KBM-7 (cell line): ENCODE results near the gene ERO1B.
A peak's percentile ranks its signal among the peaks of the same experiment; 100 is the strongest.

Experiments used
- DNase-seq: peaks from one replicate; pipeline ENCODE4 v3.0.0-alpha.2; 2015
- in situ Hi-C: fragments of 300-500 bp; cut with MboI; formaldehyde crosslinking; loops from 2 replicates; pipeline ENCODE4 v1.14.3; 2020; ENCODE audit warnings: low sequenced_read_pairs, low pct_unique_long_range_greater_than_20kb, mixed read lengths

ERO1B gene

DNA sequence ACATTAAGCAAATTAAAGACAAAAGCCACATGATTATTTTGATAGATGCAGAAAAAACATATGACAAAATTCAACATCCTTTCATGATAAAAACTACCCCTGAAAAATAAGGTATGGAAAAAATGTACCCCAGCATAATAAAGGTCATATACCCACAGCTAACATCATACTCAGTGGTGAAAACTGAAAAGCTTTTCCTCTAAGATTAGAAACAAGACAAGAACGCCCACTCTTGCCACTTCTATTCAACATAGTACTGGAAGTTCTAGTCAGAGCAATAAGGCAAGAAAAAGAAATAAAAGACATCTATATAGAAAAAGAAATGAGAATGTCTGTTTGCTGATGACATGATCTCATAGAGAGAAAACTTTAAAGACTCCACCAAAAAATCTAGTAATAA, 20.7 kb downstream of the ERO1B start:
- in situ Hi-C loops: no loop called here

DNA sequence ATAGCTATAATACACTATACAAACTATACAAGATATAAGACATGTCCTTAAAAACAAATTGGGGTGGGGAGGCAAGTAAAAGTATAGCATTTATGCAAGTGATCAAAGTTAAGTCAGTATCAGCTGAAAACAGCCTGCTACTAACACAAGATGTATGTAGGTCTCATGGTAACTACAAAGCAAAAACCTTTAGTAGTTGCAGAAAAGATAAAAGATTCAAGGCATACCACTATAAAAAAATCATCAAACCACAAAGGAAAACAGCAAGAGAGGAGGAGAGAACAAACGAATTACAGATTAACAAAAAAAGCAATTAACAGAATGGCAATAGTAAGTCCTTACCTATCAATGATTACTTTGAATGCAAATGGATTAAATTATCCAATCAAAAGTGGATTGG, 22.7 kb downstream of the ERO1B start:
- DNase-seq: no peak
- in situ Hi-C loops: no loop called here

More for the DNA sequence above, 20.7 kb downstream of the ERO1B start:
- no peak for DNase-seq

DNA sequence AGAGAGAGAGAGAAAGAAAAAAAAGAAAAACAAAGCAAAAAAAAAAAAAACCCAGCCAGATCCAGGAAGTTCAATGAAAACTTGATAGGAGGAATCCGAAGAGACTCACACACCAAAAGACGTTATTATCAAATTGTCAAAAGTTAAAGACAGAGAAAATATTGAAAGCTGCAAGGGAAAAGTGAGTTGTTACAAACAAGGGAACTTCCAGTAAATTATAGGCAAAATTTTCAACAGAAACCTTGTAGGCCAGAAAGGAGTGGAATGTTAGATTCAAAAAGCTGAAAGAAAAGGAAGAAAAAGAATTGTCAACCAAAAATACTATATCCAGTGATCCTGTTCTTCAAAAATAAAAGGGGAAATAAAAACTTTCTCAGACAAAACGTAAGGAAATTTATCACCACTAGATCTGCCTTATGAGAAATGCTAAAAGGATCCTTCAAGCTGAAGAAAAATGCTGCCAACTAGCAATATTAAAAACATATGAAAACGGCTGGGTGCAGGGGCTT, 23.6 kb downstream of the ERO1B start:
- DNase-seq: peak; percentile 16

DNA sequence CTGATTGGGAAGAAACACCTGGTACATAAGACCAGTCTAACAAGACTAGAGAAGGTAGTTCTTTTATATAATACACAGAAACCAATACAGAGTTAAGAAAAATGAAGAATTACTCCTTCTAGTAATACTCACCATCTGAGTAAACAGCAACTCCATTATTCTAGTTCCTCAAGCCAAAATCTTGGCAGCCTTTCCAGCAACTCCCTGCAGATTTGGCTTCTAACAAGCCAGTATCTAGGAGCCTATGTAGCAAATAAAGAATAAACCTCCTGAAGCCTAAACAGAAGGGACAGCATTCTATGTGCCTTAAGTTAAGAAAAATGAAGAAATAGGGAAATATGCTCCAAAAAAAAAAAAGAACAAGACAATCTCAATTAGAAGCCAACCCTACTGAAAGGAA, 24.5 kb downstream of the ERO1B start:
- in situ Hi-C loops: no loop called here
- DNase-seq: no peak

More for the DNA sequence above, 23.6 kb downstream of the ERO1B start:
- in situ Hi-C loops: no loop called here

- in situ Hi-C loops: no loop called here
- peak; percentile 11 for DNase-seq
Observed at GRCh38 chr1:236253918-236254637, 27.7 kb downstream of the ERO1B start.

GRCh38 chr1:236253119-236253518, 28.6 kb downstream of the ERO1B start:
- in situ Hi-C loops: no loop called here
- no peak for DNase-seq

GRCh38 chr1:236251587-236251986, 30.2 kb downstream of the ERO1B start:
- in situ Hi-C loops: no loop called here
- DNase-seq: no peak

GRCh38 chr1:236247286-236247685, 34.5 kb downstream of the ERO1B start:
- DNase-seq: no peak
- in situ Hi-C loops: no loop called here

DNA sequence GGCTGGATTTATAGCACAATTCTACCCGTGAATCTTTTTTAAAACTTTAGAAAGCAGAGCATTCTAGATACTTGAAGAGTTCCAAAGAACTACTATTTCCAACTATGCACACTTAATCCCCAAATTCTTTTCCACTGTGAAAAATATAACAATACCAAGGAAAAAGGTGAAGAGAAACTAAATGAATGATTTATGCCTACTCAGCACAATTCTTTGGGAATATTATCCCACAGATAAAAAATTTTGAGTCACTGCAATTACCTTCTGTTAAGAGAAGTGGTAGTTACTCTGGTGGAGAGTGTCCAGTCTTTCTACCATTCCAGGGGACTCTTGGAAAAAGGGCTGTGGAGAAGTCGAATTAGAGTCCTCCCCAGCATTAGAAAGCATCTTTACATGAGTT, 39.2 kb downstream of the ERO1B start:
- in situ Hi-C loops: no loop called here
- DNase-seq: no peak

- DNase-seq: no peak
- in situ Hi-C loops: no loop called here
Observed at GRCh38 chr1:236240675-236241074, 41.1 kb downstream of the ERO1B start.

DNA sequence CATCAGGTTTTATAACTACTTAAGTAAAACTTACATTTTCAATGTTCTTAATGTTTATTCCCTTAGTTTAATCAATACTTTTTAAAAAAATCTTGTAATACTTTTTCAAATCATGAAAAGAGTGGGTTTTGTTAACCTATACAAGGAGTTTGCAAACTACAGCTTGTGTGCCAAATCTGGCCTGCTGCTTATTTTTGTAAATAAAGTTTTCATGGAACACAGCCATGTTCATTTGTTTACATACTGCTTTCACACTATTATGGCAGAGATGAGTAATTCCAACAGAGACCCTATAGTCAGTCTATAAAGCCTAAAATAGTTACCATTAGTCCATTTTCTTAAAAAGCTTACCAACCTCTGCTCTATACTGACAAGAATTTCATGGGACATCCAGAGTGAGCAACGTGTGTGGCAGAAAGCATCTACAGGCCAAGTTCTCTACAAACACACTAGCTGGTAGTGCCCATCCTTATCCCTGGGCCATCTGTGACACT, 42.6 kb downstream of the ERO1B start:
- in situ Hi-C loops: no loop called here
- DNase-seq: no peak

DNA sequence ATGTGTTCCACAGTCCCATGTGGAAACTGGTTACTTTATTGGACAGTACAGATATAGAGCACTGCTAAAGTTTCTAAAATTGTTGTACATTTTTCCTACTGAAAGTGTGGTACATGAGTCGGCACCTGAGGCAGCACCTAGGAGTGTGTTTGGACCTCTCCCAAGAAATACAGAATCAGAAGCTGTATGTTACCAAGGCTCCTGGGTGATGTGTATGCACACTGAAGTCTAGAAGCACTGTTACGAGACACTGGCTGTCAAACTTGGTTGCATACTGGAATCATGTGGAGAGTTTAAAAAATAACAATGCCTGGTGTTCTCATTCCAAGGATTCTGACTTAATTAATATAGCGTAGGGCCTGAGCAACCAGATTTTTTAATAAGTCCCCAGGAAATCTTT, 46.6 kb downstream of the ERO1B start:
- no peak for DNase-seq
- in situ Hi-C loops: no loop called here

DNA sequence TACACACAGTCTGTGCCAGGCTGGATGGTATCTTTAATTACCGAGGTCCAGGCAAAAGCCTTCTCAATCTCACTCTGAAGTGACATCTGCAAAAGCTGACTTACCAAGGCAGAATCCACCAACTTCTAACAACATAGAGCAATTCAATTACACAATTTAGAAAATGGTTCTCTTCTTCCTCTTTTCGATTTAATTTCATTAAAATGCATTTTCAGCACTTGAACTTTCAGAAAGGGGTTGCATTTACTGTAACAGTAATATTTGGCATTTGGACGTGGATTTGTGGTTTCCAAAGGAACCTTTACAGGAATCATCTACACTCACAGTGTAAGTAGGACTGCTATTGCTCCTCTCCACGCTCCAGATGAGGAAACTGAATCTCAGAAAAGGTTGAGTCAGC, 53.3 kb downstream of the ERO1B start:
- no peak for DNase-seq
- in situ Hi-C loops: no loop called here

DNA sequence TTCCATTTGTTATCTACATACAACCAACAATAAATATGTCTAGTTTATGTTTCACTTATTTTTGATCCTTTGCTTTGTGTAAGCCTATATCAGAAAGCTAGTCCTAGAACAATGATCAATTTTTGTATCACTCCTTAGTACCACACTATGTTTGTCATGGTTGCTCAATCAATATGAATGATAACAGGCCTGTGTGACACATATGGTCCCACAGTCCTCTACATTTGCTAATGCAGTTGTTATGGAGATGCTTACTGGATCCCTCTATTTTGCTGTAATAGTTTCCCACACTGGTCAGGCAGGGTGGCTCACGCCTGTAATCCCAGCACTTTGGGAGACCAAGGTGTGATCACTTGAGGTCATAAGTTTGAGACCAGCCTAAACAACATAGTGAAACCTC, 59.1 kb downstream of the ERO1B start:
- in situ Hi-C loops: no loop called here
- no peak for DNase-seq

DNA sequence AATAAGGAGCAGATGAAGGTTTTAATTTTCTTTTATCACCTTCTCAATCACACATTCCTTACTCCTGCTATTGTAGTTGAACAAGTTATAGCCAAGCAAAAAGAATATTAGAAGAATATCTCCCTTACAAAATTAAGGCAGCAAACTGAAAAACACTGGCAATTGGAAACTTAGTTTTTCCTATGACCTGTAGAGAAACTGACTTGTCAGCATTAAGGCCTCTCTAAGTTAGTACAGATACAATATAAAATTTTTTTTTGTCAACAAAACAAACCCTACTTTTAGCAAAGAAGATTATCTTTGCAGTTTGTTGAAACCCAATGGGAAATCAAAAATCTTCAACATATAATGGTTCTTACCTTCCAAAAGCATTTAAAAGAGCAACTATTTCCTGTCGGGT, 61.3 kb downstream of the ERO1B start:
- DNase-seq: no peak
- in situ Hi-C loops: no loop called here

- in situ Hi-C loops: no loop called here
- no peak for DNase-seq
Observed at GRCh38 chr1:236214761-236215160, 67.0 kb downstream of the ERO1B start.

- DNase-seq: no peak
- in situ Hi-C loops: no loop called here
Observed at GRCh38 chr1:236213534-236213933, 68.2 kb downstream of the ERO1B start.

GRCh38 chr1:236211815-236212214, 69.9 kb downstream of the ERO1B start:
- in situ Hi-C loops: no loop called here
- DNase-seq: no peak

GRCh38 chr1:236209713-236210112, 72.0 kb downstream of the ERO1B start:
- DNase-seq: no peak
- in situ Hi-C loops: no loop called here

DNA sequence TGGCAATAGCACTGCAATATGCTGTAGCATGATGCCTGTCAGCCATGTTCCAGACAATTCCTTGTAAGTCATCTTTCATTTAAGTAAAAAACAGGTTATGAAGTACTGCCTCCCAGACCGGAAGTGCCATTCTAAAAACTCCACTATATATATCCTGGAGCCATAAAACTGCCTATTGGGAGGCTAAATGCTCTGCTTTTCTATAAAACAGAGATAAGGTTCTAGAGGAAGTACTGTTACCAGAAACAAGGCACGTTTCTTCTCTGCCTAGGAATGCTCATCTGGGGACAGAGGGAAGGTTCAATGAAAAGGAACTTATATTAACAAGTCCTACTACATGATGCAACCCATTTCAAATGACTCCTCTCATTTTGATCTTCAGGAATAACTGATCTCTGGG, 72.6 kb downstream of the ERO1B start:
- in situ Hi-C loops: no loop called here
- peak; percentile 17 for DNase-seq

DNA sequence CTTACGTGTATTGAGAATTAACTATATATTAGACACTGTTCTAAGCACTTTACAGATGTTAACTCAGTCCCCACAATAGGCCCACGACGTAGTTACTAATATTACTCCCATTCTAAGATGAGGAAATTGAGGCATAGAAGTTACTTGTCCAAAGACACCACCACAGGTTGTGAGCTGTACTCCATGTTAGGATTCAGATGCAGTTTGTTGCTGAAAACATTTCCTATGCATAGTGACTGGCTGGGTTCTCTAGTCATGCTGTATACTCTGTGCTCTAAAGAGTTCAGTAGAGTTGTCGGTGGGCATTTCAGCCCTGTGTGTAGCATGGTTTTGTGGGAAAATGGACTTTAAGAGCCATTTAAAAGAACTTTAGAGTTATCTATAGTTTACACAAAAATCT, 74.2 kb downstream of the ERO1B start:
- DNase-seq: no peak
- in situ Hi-C loops: no loop called here
